ENCODE measurements around the gene EFCAB6. TPM values are rescaled to one million over a fixed set of nuclear protein-coding genes. Genes with fewer than 3 reads are reported as not detected.

Gene EFCAB6
- total RNA-seq, 1 experiment from 2014 or later, result 0.94 TPM

Other genes with a start within 250 kb of the EFCAB6 start
- gene SULT4A1, start 50.2 kb upstream of the EFCAB6 start, total RNA-seq (2021), result 12.5 to 13.0 TPM (median 12.6 TPM) in 3 replicates
- gene PNPLA5, start 79.7 kb upstream of the EFCAB6 start, total RNA-seq (2021), result 5.3 to 5.9 TPM (median 5.3 TPM) in 3 replicates
- 17.9 to 19.8 TPM (median 19.6 TPM) in 3 replicates for gene PNPLA3, start 111.5 kb upstream of the EFCAB6 start, total RNA-seq (2021)
- gene SAMM50, start 143.1 kb upstream of the EFCAB6 start, total RNA-seq (2021), result 59.3 to 72.1 TPM (median 62.1 TPM) in 3 replicates
- gene PARVB, start 212.0 kb upstream of the EFCAB6 start, total RNA-seq (2021), result 3.3 to 5.0 TPM (median 4.9 TPM) in 3 replicates